Keratinocyte (primary cell): ENCODE results near the gene DGKI.

Source experiments
- EZH2 ChIP-seq: IDR thresholded peaks from one replicate; pipeline ENCODE4 v1.6.1; 2012; ENCODE audit warnings: inconsistent platforms, mild to moderate bottlenecking, low read length, moderate library complexity
- TF ChIP-seq, protein P1 (sequence below), 3 experiments: IDR thresholded peaks in 1 of 3; conservative IDR thresholded peaks in 1 of 3; optimal IDR thresholded peaks in 1 of 3; 2 replicates in 2 of 3; 3 replicates in 1 of 3; pipeline versions ENCODE3 to v1.5.1; 2011; ENCODE audit warnings: low read length in 3 of 3, mild to moderate bottlenecking in 3 of 3, moderate library complexity in 2 of 3, control low read depth in 1 of 3, inconsistent platforms in 1 of 3; ENCODE audit not compliant: insufficient read depth in 2 of 3; ENCODE audit errors: extremely low read depth in 1 of 3

GRCh38 chr7:137613006-137613525 is 233.7 kb downstream of the DGKI start:
- TF ChIP-seq, protein P1, sequence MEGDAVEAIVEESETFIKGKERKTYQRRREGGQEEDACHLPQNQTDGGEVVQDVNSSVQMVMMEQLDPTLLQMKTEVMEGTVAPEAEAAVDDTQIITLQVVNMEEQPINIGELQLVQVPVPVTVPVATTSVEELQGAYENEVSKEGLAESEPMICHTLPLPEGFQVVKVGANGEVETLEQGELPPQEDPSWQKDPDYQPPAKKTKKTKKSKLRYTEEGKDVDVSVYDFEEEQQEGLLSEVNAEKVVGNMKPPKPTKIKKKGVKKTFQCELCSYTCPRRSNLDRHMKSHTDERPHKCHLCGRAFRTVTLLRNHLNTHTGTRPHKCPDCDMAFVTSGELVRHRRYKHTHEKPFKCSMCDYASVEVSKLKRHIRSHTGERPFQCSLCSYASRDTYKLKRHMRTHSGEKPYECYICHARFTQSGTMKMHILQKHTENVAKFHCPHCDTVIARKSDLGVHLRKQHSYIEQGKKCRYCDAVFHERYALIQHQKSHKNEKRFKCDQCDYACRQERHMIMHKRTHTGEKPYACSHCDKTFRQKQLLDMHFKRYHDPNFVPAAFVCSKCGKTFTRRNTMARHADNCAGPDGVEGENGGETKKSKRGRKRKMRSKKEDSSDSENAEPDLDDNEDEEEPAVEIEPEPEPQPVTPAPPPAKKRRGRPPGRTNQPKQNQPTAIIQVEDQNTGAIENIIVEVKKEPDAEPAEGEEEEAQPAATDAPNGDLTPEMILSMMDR (optimal IDR thresholded peaks at IDR 0.05 in 1 of 3, IDR thresholded peaks at IDR 0.05 in 1 of 3, conservative IDR thresholded peaks at IDR 0.05 in 1 of 3; ENCODE audit: extremely low read depth in 1 of 3, insufficient read depth in 2 of 3, low read length in 3 of 3): no peak
- TF ChIP-seq EZH2: no peak
